Measurements from ENCODE around the gene SLBP.

Gene SLBP

DNA sequence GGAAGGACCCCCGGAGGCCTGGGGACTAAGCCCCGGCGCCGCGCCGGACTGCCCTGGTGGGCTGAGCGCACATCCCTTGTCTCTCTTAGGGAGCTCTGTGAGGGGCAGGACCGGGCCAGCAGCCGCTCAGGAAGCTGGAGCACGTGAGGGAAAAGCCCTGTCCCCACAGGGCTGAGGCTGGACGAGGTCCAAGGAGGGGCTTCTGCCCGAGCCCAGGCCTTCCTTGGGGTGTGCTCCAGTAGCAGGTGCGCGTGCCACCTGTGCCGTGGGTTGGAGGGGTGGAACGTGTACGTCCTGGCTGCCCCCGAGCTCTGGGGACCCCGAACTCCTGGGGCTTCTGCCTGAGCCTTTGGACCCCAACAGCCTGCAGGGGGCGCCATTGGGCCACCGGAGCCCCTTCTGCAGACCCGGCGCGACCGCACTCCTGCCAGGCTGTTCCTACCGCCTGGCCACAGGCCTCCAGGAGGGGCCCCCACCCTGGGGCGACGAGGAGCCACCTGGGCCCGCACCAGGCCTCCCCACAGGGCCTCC, 36.4 kb upstream of the SLBP start:
- Histone ChIP-seq H3K36me3 (ENCODE audit: control insufficient read depth in 4 of 4, insufficient read depth in 4 of 4, low read length in 3 of 4) (peaks cover 0 to 21% (median 12%) of the 10 kb centered on the region in 4 experiments), H3K27me3 (replicated peaks in 2 of 5; ENCODE audit: control insufficient read depth in 4 of 5, insufficient read depth in 5 of 5, low read length in 4 of 5) (no peaks in the 10 kb centered on the region), H3K4me1 (ENCODE audit: control extremely low read depth in 1 of 4, control insufficient read depth in 4 of 4, insufficient read depth in 4 of 4, low read length in 3 of 4) (peaks cover 0 to 43% (median 37%) of the 10 kb centered on the region in 4 experiments), H3K4me3 (ENCODE audit: control insufficient read depth in 1 of 7, extremely low read depth in 1 of 7, insufficient read depth in 4 of 7, low read depth in 2 of 7, low read length in 6 of 7) (peak overlapping the region in 4 of 7 experiments; percentile 17 to 68 (median 46)), H3K27ac (ENCODE audit: insufficient read depth in 1 of 2, low read depth in 1 of 2, low read length in 2 of 2, poor library complexity in 1 of 2, severe bottlenecking in 2 of 2) (no peak overlapping the region), H3K9me3 (ENCODE audit: control extremely low read depth in 1 of 5, control insufficient read depth in 4 of 5, insufficient read depth in 2 of 5, low read depth in 1 of 5, low read length in 4 of 5) (no peaks in the 10 kb centered on the region)
- ChIA-PET CTCF (interaction anchor here (0.6 to 8.7 kb wide), 35 partner anchors 8 to 166 kb away, joined by 3 to 168 read pairs (median 6); no protein-coding TSS in a partner anchor), POLR2A (no interaction called here)
- DNase-seq = peak; percentile 84 to 96 (median 95)
- WGBS (ENCODE audit: insufficient coverage) = 2% methylated on average over 19 of the region's 29 CpGs

DNA sequence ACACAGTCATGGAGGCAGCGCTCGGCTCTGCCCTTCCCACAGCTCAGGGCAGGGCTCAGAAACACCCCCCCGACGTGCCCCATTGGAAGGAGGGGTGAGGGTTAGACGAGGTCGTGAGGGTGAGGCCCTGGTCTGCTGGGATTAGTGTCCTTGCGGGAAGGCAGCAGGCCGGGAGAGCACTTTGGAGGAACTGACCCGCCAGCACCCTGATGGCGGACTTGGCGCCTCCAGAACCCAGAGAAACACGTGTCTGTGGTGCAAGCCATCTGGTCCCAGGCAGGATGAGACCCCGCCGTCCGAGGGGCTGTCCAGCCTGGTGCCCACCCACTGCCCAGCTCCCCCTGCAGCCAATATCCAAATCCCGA, 35.5 kb upstream of the SLBP start:
- Histone ChIP-seq H3K4me1 (ENCODE audit: control extremely low read depth in 1 of 4, control insufficient read depth in 4 of 4, insufficient read depth in 4 of 4, low read length in 3 of 4) (peaks cover 0 to 34% (median 27%) of the 10 kb centered on the region in 4 experiments), H3K27ac (ENCODE audit: insufficient read depth in 1 of 2, low read depth in 1 of 2, low read length in 2 of 2, poor library complexity in 1 of 2, severe bottlenecking in 2 of 2) (no peak overlapping the region), H3K27me3 (replicated peaks in 2 of 5; ENCODE audit: control insufficient read depth in 4 of 5, insufficient read depth in 5 of 5, low read length in 4 of 5) (no peaks in the 10 kb centered on the region), H3K9me3 (ENCODE audit: control extremely low read depth in 1 of 5, control insufficient read depth in 4 of 5, insufficient read depth in 2 of 5, low read depth in 1 of 5, low read length in 4 of 5) (no peaks in the 10 kb centered on the region), H3K36me3 (ENCODE audit: control insufficient read depth in 4 of 4, insufficient read depth in 4 of 4, low read length in 3 of 4) (peaks cover 0 to 26% (median 16%) of the 10 kb centered on the region in 4 experiments), H3K4me3 (ENCODE audit: control insufficient read depth in 1 of 7, extremely low read depth in 1 of 7, insufficient read depth in 4 of 7, low read depth in 2 of 7, low read length in 6 of 7) (no peak overlapping the region)
- WGBS (ENCODE audit: insufficient coverage) = 89% methylated on average over 14 of the region's 16 CpGs
- POLR2A ChIA-PET = interaction anchor here (1.1 kb wide), 1 partner anchor 69 kb away, joined by 3 read pairs; no protein-coding TSS in a partner anchor
- CTCF ChIA-PET = interaction anchor here (0.9 to 8.7 kb wide), 28 partner anchors 9 to 162 kb away, joined by 3 to 168 read pairs (median 7); no protein-coding TSS in a partner anchor
- DNase-seq = no peak

DNA sequence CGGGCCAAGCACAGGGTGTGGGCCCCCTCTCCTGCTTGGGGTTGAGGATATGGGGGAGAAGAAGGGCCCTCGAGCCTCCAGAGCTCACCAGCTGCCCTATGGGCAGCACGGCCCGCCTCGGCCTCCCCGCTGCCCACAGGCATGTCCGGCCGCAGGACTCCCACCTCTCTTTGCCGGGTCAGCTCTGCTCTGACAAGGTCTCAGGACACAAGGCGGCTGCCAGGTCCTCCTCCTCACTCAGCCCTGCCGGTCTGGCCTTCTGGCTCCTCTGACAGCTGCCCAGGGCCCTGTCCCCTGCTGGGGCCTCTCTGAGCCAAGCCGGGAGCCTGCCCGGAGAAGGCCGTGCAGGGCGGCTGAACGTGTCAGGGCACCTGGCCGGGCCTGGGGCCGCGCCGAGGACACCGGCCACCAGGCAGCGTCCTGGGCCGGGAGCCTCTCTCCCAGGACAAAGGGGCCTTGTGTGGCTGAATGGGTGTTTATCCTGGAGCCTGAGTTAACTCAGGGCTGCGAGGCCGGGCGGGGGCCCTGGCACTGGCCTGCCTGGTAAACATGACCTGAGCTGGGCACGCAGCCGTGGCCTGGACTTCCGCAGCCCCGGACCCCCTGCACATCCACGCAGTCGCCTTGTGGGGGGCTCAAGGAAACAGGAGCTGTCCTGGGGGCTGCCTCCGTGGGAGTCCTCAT, 34.9 kb upstream of the SLBP start:
- peaks cover 0 to 32% (median 20%) of the 10 kb centered on the region in 4 experiments for H3K36me3 ChIP-seq (ENCODE audit: control insufficient read depth in 4 of 4, insufficient read depth in 4 of 4, low read length in 3 of 4)
- peaks cover 0 to 28% (median 22%) of the 10 kb centered on the region in 4 experiments for H3K4me1 ChIP-seq (ENCODE audit: control extremely low read depth in 1 of 4, control insufficient read depth in 4 of 4, insufficient read depth in 4 of 4, low read length in 3 of 4)
- H3K4me3 ChIP-seq (ENCODE audit: control insufficient read depth in 1 of 7, extremely low read depth in 1 of 7, insufficient read depth in 4 of 7, low read depth in 2 of 7, low read length in 6 of 7) = no peak overlapping the region
- DNase-seq = no peak
- 95% methylated on average over 26 of the region's 33 CpGs for WGBS (ENCODE audit: insufficient coverage)
- ChIA-PET POLR2A (interaction anchor here (0.6 to 1.1 kb wide), 2 partner anchors 69 to 83 kb away, joined by 3 read pairs; no protein-coding TSS in a partner anchor), CTCF (interaction anchor here (0.8 to 8.7 kb wide), 31 partner anchors 10 to 162 kb away, joined by 3 to 168 read pairs (median 7); no protein-coding TSS in a partner anchor)
- no peak overlapping the region for H3K27ac ChIP-seq (ENCODE audit: insufficient read depth in 1 of 2, low read depth in 1 of 2, low read length in 2 of 2, poor library complexity in 1 of 2, severe bottlenecking in 2 of 2)
- H3K9me3 ChIP-seq (ENCODE audit: control extremely low read depth in 1 of 5, control insufficient read depth in 4 of 5, insufficient read depth in 2 of 5, low read depth in 1 of 5, low read length in 4 of 5) = no peaks in the 10 kb centered on the region
- H3K27me3 ChIP-seq (replicated peaks in 2 of 5; ENCODE audit: control insufficient read depth in 4 of 5, insufficient read depth in 5 of 5, low read length in 4 of 5) = no peaks in the 10 kb centered on the region

- POLR2A ChIA-PET = interaction anchor here (0.6 to 1.1 kb wide), 2 partner anchors 70 to 84 kb away, joined by 3 read pairs; no protein-coding TSS in a partner anchor
- no peaks in the 10 kb centered on the region for H3K27me3 ChIP-seq (replicated peaks in 2 of 5; ENCODE audit: control insufficient read depth in 4 of 5, insufficient read depth in 5 of 5, low read length in 4 of 5)
- H3K36me3 ChIP-seq (ENCODE audit: control insufficient read depth in 4 of 4, insufficient read depth in 4 of 4, low read length in 3 of 4) = peaks cover 0 to 39% (median 26%) of the 10 kb centered on the region in 4 experiments
- peak; percentile 86 to 94 (median 92) for DNase-seq
- H3K4me1 ChIP-seq (ENCODE audit: control extremely low read depth in 1 of 4, control insufficient read depth in 4 of 4, insufficient read depth in 4 of 4, low read length in 3 of 4) = peaks cover 0 to 20% (median 14%) of the 10 kb centered on the region in 4 experiments
- CTCF ChIA-PET = interaction anchor here (0.8 to 8.7 kb wide), 21 partner anchors 9 to 163 kb away, joined by 3 to 168 read pairs (median 10); no protein-coding TSS in a partner anchor
- no peak overlapping the region for H3K4me3 ChIP-seq (ENCODE audit: control insufficient read depth in 1 of 7, extremely low read depth in 1 of 7, insufficient read depth in 4 of 7, low read depth in 2 of 7, low read length in 6 of 7)
- 11% methylated on average over 13 of the region's 17 CpGs for WGBS (ENCODE audit: insufficient coverage)
- H3K9me3 ChIP-seq (ENCODE audit: control extremely low read depth in 1 of 5, control insufficient read depth in 4 of 5, insufficient read depth in 2 of 5, low read depth in 1 of 5, low read length in 4 of 5) = no peaks in the 10 kb centered on the region
- no peak overlapping the region for H3K27ac ChIP-seq (ENCODE audit: insufficient read depth in 1 of 2, low read depth in 1 of 2, low read length in 2 of 2, poor library complexity in 1 of 2, severe bottlenecking in 2 of 2)
Observed at GRCh38 chr4:1746265-1746691, 34.2 kb upstream of the SLBP start.

GRCh38 chr4:1745697-1746096, 33.6 kb upstream of the SLBP start:
- ChIA-PET CTCF (interaction anchor here (0.8 to 8.7 kb wide), 17 partner anchors 10 to 175 kb away, joined by 3 to 168 read pairs (median 11); no protein-coding TSS in a partner anchor), POLR2A (no interaction called here)
- Histone ChIP-seq H3K36me3 (ENCODE audit: control insufficient read depth in 4 of 4, insufficient read depth in 4 of 4, low read length in 3 of 4) (peaks cover 2 to 45% (median 32%) of the 10 kb centered on the region in 4 experiments), H3K27ac (ENCODE audit: insufficient read depth in 1 of 2, low read depth in 1 of 2, low read length in 2 of 2, poor library complexity in 1 of 2, severe bottlenecking in 2 of 2) (no peak overlapping the region), H3K9me3 (ENCODE audit: control extremely low read depth in 1 of 5, control insufficient read depth in 4 of 5, insufficient read depth in 2 of 5, low read depth in 1 of 5, low read length in 4 of 5) (no peaks in the 10 kb centered on the region), H3K4me1 (ENCODE audit: control extremely low read depth in 1 of 4, control insufficient read depth in 4 of 4, insufficient read depth in 4 of 4, low read length in 3 of 4) (peaks cover 0 to 15% (median 11%) of the 10 kb centered on the region in 4 experiments), H3K4me3 (ENCODE audit: control insufficient read depth in 1 of 7, extremely low read depth in 1 of 7, insufficient read depth in 4 of 7, low read depth in 2 of 7, low read length in 6 of 7) (no peak overlapping the region), H3K27me3 (replicated peaks in 2 of 5; ENCODE audit: control insufficient read depth in 4 of 5, insufficient read depth in 5 of 5, low read length in 4 of 5) (no peaks in the 10 kb centered on the region)
- DNase-seq = no peak
- 86% methylated on average over 12 of the region's 12 CpGs for WGBS (ENCODE audit: insufficient coverage)

DNA sequence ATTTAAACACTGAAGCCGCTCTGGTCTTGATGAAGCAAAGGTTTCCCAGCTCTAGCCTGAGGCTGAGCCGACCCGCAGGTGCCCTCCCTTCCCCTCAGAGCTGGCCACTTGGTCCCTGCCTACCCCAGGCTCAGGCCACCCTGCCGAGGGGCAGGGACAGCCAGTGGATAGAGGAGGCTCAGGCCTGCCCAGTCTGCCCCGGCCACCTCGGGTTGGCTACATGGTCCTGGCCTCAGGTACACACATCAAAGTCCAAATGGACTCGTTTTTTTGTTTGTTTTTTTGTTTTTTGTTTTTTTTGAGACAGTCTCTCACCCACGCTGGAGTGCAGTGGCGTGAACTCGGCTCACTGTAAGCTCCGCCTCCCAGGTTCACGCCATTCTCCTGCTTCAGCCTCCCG, 33.0 kb upstream of the SLBP start:
- H3K27me3 ChIP-seq (replicated peaks in 2 of 5; ENCODE audit: control insufficient read depth in 4 of 5, insufficient read depth in 5 of 5, low read length in 4 of 5) = no peaks in the 10 kb centered on the region
- no peaks in the 10 kb centered on the region for H3K9me3 ChIP-seq (ENCODE audit: control extremely low read depth in 1 of 5, control insufficient read depth in 4 of 5, insufficient read depth in 2 of 5, low read depth in 1 of 5, low read length in 4 of 5)
- WGBS (ENCODE audit: insufficient coverage) = 97% methylated on average over 4 of the region's 13 CpGs
- H3K36me3 ChIP-seq (ENCODE audit: control insufficient read depth in 4 of 4, insufficient read depth in 4 of 4, low read length in 3 of 4) = peaks cover 2 to 51% (median 36%) of the 10 kb centered on the region in 4 experiments
- H3K4me1 ChIP-seq (ENCODE audit: control extremely low read depth in 1 of 4, control insufficient read depth in 4 of 4, insufficient read depth in 4 of 4, low read length in 3 of 4) = peaks cover 0 to 13% (median 11%) of the 10 kb centered on the region in 4 experiments
- CTCF ChIA-PET = interaction anchor here (0.8 to 8.7 kb wide), 16 partner anchors 10 to 175 kb away, joined by 3 to 168 read pairs (median 12); no protein-coding TSS in a partner anchor
- no peak overlapping the region for H3K4me3 ChIP-seq (ENCODE audit: control insufficient read depth in 1 of 7, extremely low read depth in 1 of 7, insufficient read depth in 4 of 7, low read depth in 2 of 7, low read length in 6 of 7)
- POLR2A ChIA-PET = no interaction called here
- no peak for DNase-seq
- H3K27ac ChIP-seq (ENCODE audit: insufficient read depth in 1 of 2, low read depth in 1 of 2, low read length in 2 of 2, poor library complexity in 1 of 2, severe bottlenecking in 2 of 2) = no peak overlapping the region

Data from common myeloid progenitor, CD34-positive (primary cell).